Measurements from ENCODE around the gene IDH1.

- TF ChIP-seq POLR2A (IDR thresholded peaks at IDR 0.05) (no peak), CTCF (IDR thresholded peaks at IDR 0.05) (no peak)
Measured at GRCh38 chr2:208204166-208204565, 50.7 kb downstream of the IDH1 start.
